DMS153 (cell line): ENCODE measurements around the gene ADAMTS2.

Experiments used
- DNase-seq: peaks from one replicate; lab custom pipeline; 2025; lab: John Stamatoyannopoulos, UW

ADAMTS2 gene

DNA sequence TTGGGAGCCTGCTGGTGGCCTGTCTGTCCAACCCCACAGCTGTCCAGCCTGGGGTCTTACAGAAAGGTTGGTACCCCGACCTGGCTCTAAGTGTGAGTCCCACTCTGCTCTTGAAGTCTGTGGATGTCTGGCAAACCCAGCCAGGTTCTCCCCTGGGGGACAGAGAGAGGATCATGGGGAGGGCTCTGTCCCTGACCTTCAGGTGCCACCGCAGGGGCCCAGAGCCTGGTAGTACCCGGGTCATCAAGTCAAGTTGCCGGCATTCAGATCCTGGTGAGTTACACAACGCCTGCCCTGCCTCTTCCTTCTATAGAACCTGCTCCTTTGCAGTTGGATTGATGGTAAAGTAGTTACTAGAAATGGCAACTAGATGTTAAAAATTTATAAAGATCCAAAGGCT, 66.7 kb downstream of the ADAMTS2 start:
- no peak for DNase-seq

- DNase-seq: no peak
These were observed 67.1 kb downstream of the ADAMTS2 start for GRCh38 chr5:179278119-179278518.

- no peak for DNase-seq
These were observed 68.3 kb downstream of the ADAMTS2 start for GRCh38 chr5:179276838-179277395.

GRCh38 chr5:179275941-179276837, 69.1 kb downstream of the ADAMTS2 start:
- no peak for DNase-seq

- DNase-seq: no peak
These were observed 69.8 kb downstream of the ADAMTS2 start for GRCh38 chr5:179275381-179275878.

DNA sequence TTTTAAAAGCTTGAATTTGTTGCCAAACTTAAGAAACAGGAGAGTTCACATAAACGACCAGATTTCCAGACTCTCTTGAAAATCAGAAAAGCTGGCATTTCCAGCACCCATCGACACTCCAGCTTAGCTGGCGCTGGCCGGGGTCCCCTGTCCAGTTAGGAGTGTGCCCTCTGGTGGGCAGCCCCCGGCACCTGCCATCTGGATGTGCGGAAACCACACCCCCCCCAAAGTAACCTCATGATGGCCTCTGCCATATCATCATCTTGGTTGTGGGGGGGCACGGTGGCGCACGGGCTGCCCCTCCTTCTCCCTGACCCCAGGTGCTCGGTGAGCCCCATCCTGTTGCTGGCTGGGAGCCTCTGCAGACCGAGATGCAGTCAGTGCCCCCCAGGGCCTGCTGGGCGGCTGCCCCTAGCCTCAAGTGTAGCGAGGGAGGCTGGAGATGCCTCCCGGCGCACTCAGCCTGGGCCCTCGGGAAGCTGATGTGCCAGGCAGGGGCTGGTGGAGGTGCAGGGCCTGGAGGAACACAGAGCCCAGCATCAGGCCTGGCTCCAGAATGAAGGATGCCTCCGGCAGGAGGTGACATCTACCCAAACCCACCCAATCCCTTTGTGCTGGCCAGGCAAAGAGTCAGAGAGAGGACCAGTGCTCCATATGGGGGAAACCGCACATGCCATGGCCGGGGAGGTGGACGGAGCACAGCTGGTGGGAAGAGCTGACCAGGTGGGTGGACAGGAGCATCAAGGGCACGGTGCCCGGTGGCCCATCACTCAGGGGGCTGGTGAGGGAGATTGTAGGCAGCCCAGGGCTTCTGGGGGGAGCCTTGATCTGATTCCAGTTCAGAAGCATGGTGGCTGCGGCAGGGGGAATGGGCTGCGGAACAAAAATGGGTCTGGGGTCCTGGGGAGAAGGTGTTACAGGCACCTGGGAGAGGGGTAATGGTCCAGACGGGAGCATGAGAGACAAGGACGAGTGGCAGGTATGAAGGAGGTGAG, 70.6 kb downstream of the ADAMTS2 start:
- no peak for DNase-seq

DNA sequence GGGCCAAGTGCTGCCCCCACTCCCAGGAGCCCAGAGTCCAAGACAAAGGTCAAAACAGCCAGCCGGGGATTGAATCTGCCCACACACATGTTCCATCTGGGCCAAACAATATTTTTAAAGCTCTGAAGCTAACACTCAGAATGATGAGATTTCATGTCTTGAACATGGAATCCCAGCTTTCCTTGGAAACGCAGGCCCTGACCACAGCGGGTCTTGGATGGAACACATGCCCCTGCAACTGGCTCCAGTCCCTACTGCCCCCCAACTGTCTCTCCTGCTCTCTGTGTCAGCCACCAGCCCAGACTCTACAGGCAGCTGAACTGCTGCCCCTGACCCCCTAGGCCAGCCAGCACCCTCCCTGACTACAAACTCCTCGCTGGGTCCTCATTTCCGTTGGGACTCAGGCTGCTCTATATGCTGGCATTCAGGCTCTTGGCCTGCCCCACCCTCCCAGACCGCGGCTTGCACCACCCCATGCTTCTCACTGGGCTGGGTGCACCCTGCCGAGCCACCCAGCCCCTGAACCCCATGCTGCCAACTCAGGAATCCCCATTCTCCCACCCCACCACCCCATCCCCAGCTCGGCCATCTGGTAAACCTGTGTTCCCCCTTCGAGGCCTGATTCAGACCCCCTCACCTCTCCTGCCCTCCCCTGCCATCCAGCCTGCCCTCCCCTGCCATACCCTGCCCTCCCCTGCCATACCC, 71.7 kb downstream of the ADAMTS2 start:
- DNase-seq: no peak

- DNase-seq: no peak
These were observed 72.2 kb downstream of the ADAMTS2 start for GRCh38 chr5:179273073-179273435.

DNA sequence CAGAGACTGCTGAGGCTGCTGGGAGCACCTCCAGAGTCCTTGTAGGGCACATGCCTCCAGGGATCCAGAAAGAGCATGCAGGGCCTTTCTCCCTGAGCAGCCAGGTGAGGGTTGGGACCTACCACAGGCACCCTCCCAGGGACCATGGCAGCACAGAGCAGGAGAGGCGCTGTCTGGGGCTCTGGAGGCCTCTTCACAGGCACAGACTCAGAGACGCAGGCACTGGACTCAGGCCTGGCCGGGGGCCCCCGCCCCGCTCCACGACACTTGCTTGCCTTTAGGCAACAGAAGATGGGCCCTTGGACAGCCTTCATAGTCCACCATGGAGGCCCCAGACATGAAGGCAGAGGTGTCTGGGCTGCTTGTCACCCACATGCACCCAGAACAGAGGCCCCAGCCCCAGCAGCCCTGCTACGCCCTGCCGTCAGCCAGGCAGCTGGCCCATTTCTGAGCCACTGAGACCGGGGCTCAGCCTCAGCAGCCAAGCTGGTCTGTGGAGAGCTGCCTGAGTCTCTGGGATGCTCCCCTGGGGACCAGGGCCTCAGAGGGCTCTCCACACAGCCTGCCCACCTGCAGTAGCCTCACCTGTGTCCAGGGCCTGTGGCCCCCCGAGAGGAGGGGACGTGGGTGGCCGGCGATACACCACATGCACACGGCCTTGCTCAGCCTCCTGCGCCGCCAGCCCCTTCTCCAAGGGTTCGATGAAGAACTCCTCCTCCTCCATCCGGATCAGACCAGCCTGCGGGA, 72.8 kb downstream of the ADAMTS2 start:
- no peak for DNase-seq

- DNase-seq: no peak
These were observed 73.4 kb downstream of the ADAMTS2 start for GRCh38 chr5:179271821-179272325.

DNA sequence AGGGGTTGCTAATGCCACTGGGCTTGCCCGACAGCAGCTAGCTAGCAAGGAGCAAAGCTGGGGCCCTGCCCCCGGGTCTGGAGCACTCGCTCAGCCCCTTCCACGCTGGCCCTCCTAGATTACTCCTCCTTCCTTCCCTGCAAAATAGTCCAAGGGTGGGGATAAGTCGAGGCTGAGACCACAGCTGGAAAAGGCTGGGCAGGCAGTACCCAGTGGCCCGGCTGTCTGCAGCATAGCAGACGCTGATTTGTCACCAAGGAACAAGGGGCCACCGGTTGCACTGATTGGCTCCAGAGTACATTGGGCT, 73.9 kb downstream of the ADAMTS2 start:
- no peak for DNase-seq

DNA sequence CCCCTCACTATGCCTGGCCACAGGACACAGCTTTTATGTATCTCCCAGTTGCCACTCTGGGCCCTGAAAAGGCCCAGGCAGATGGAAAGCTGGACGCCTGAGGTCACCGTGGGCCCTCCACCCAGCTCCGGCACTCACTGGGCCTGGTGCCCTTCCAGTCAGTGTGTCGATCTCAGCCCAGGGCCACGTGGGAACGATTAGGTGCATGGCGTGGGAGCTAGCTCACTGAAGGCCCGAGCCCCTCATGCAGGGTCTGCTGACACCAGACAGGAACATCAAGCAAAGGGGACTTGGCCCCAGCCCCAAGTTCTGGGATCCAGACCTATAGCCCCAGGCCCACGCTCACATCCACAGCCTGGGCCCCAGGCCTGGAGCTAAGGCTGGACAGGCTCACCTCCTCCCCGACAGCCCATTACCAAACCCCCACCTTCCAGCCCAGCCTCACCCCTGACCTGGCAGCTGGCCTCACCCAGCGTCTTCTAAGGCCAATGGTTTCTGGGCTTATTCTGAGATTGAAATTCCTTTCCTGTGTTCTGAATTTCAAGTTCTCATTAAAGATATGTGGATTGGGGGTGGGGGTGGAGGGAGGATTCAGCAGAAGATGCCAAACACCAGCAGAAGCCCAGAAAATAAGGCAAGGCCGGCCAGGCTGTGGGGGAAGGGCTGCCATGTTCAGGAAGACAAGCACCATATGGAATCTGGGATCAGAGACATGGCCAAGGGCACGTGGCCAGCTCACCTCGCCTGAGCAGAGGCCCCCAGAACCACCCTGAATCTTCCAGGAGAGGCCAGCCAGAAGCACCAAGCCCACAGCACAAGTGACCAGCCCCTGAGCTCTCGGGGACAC, 74.5 kb downstream of the ADAMTS2 start:
- DNase-seq: no peak

- DNase-seq: no peak
These were observed 75.3 kb downstream of the ADAMTS2 start for GRCh38 chr5:179269781-179270543.

DNA sequence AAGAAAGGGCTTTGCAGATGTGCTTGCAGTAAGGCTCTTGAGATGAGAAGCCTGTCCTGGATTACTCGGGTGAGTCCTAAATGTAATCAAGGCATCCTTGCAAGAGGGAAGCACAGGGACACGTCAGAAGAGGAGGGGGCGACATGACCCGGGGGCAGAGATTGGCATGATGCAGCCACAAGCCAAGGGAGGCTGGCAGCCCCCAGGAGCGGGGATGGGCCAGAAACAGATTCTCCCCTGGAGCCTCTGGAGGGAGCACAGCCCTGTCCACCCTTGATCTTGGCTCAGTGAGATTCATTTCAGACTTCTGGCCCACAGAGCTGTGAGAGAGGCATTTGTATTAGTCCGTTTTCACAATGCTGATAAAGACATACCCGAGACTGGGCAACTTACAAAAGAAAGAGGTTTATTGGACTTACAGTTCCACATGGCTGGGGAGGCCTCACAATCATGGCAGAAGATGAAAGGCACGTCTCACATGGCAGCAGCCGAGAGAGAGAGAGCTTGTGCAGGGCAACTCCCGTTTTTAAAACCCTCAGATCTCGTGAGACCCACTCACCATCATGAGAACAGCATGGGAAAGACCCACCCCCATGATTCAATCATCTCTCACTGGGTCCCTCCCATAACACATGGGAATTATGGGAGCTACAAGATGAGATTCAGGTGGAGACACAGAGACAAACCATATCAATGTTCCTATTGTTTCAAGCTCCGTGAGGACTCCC, 76.1 kb downstream of the ADAMTS2 start:
- no peak for DNase-seq

- DNase-seq: no peak
These were observed 76.8 kb downstream of the ADAMTS2 start for GRCh38 chr5:179268399-179268952.

GRCh38 chr5:179267671-179268083, 77.6 kb downstream of the ADAMTS2 start:
- DNase-seq: no peak

DNA sequence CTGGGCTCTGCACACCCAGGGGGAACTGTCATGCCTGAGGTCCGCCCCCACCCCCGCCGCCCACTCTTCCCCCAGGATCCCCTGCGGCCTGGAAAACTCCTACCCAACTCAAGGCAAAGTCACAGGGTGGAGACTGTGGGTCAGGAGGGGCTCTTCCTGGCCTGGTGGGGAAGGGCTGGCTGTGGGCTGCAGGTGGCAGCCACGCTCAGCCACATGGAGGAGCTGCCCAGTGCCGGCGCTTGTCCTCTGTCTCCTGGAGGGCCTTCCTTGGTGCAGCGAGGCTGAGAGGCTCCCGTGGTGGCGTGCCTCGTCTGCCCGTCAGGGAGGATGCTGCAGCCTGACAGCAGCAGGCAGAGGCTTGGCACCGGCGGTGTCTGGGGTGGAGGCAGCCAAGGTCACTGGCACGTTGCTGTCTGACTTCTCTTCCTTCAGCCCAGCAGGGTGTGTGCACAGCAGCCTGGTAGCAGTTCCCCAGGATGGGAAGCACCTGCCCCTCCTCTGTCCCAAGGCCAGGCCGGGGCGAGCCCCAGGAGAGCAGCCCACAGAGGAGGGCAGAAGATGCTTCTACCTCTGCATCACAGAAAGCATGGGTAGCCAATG, 78.1 kb downstream of the ADAMTS2 start:
- DNase-seq: no peak
